WTC11 (cell line): ENCODE results near the gene CPSF4. TPM values are rescaled to one million over a fixed set of nuclear protein-coding genes. Genes with fewer than 3 reads are reported as not detected.
"Not testable (repeated sequence)": the region's sequence is repeated elsewhere in the genome, so short reads cannot be mapped to it uniquely, and the experiment has no call there.

Experiments
- ATAC-seq: fragments of 200-7000 bp; cut with Tn5 transposase; 2 replicates; pipeline ENCODE4 v1.10.0; 2021; ENCODE audit warnings: mild to moderate bottlenecking, moderate library complexity
- CTCF ChIA-PET: fragments of 300-600 bp; sonication (Branson Sonifier 250); formaldehyde crosslinking; loops from one replicate; lab custom pipeline; 2021; ENCODE audit warnings: antibody characterized with exemption; lab: Charles Lee
- POLR2A ChIA-PET: fragments of 350-600 bp; sonication (Branson Sonifier 250); formaldehyde crosslinking; loops from one replicate; lab custom pipeline; 2021; ENCODE audit warnings: antibody characterized with exemption; lab: Charles Lee
- DNase-seq: peaks from one replicate; pipeline ENCODE4 v3.0.0; 2021; ENCODE audit warnings: low spot score
- H3K27ac Mint-ChIP-seq: 2 replicates; pipeline ENCODE4 v1.8.0; 2021; ENCODE audit warnings: mixed read lengths
- H3K27me3 Mint-ChIP-seq: 2 replicates; pipeline ENCODE4 v1.8.0; 2021; ENCODE audit warnings: low read depth, mild to moderate bottlenecking, moderate library complexity, mixed read lengths
- H3K36me3 Mint-ChIP-seq: 2 replicates; pipeline ENCODE4 v1.8.0; 2021; ENCODE audit warnings: mixed read lengths
- H3K4me1 Mint-ChIP-seq: 2 replicates; pipeline ENCODE4 v1.8.0; 2022; ENCODE audit warnings: mixed read lengths
- H3K4me3 Mint-ChIP-seq: 2 replicates; pipeline ENCODE4 v1.8.0; 2021; ENCODE audit warnings: mild to moderate bottlenecking, moderate library complexity, mixed read lengths
- H3K9me3 Mint-ChIP-seq: 2 replicates; pipeline ENCODE4 v1.8.0; 2021; ENCODE audit warnings: mixed read lengths
- AR ChIP-seq: fragments of 250-450 bp; sonication (Bioruptor Pico); IDR thresholded peaks from 2 replicates; pipeline ENCODE4 v1.9.0; 2021; ENCODE audit warnings: mild to moderate bottlenecking
- ATF6 ChIP-seq: sonication (generic); formaldehyde crosslinking; IDR thresholded peaks from 2 replicates; pipeline ENCODE4 v1.8.1; 2023; ENCODE audit warnings: mild to moderate bottlenecking, missing genetic modification reagents
- GABPB1 ChIP-seq: sonication (generic); formaldehyde crosslinking; IDR thresholded peaks from 2 replicates; pipeline ENCODE4 v1.8.1; 2023; ENCODE audit warnings: mild to moderate bottlenecking, missing genetic modification reagents
- SOX15 ChIP-seq: fragments of 250-450 bp; sonication (Bioruptor Pico); IDR thresholded peaks from 2 replicates; pipeline ENCODE4 v1.9.0; 2021; ENCODE audit warnings: mild to moderate bottlenecking
- ZNF121 ChIP-seq: sonication (generic); formaldehyde crosslinking; IDR thresholded peaks from 2 replicates; pipeline ENCODE4 v1.8.0; 2023; ENCODE audit warnings: missing genetic modification reagents
- ZNF425 ChIP-seq: fragments of 250-450 bp; sonication (Bioruptor Pico); conservative IDR thresholded peaks from 2 replicates; pipeline ENCODE4 v1.9.0; 2021; ENCODE audit warnings: mild to moderate bottlenecking
- ZNF512 ChIP-seq: sonication (generic); formaldehyde crosslinking; IDR thresholded peaks from 2 replicates; pipeline ENCODE4 v1.8.1; 2022; ENCODE audit warnings: missing genetic modification reagents, borderline replicate concordance
- total RNA-seq: library from RNA; stranded (reverse); gene quantifications from 3 replicates; pipeline ENCODE4 v1.2.3, GENCODE V29; 2021
- TF ChIP-seq, protein P1 (sequence below): sonication (generic); formaldehyde crosslinking; IDR thresholded peaks from 2 replicates; pipeline ENCODE4 v1.8.0; 2023; ENCODE audit warnings: missing genetic modification reagents, mild to moderate bottlenecking, borderline replicate concordance

The CPSF4 gene
- total RNA-seq, 1 experiment from 2014 or later: 109 TPM

- ChIA-PET CTCF (interaction anchor here (0.6 kb wide), 1 partner anchor 9 kb away, joined by 3 read pairs; no protein-coding TSS in a partner anchor), POLR2A (interaction anchor here (0.9 kb wide), 1 partner anchor 20 kb away, joined by 3 read pairs; the partner anchor contains the start of genes BUD31 and PDAP1)
- TF ChIP-seq GABPB1 (CRISPR knock-in tag): no peak
- peak; percentile 75 for TF ChIP-seq ZNF121 (CRISPR knock-in tag)
- Mint-ChIP-seq H3K27me3 (no peaks in the 10 kb centered on the region), H3K9me3 (no peaks in the 10 kb centered on the region), H3K36me3 (peaks cover 68% of the 10 kb centered on the region), H3K4me3 (no peak overlapping the region), H3K27ac (no peak overlapping the region), H3K4me1 (no peaks in the 10 kb centered on the region)
- ATAC-seq (no peak), DNase-seq (no peak)
Observed at GRCh38 chr7:99428972-99429566, 9.7 kb upstream of the CPSF4 start.

DNA sequence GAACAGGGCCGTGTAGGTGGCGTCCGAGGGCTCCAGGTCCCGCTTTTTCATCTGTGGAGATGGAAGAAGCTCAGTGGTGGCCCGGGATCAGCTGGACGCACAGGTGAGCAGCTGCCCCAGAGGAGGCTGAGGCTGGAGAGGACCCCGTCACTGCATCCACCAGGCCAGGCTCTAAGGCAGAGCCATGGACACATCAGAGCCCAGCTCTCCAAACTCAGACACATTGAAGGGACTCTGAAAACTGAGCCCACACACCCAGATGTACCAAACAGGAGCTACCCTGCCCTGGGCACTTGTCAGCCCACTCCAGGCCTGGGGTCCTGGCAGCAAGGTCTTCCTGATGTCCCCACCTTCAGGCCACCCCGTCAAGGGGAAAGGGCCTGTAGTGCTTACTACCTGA lies 9.0 kb upstream of the CPSF4 start:
- H3K27me3 Mint-ChIP-seq: no peaks in the 10 kb centered on the region
- TF ChIP-seq AR (CRISPR knock-in tag) (no peak), ATF6 (CRISPR knock-in tag) (no peak), ZNF425 (CRISPR knock-in tag) (no peak), SOX15 (CRISPR knock-in tag) (no peak), ZNF512 (no peak)
- TF ChIP-seq, protein P1, sequence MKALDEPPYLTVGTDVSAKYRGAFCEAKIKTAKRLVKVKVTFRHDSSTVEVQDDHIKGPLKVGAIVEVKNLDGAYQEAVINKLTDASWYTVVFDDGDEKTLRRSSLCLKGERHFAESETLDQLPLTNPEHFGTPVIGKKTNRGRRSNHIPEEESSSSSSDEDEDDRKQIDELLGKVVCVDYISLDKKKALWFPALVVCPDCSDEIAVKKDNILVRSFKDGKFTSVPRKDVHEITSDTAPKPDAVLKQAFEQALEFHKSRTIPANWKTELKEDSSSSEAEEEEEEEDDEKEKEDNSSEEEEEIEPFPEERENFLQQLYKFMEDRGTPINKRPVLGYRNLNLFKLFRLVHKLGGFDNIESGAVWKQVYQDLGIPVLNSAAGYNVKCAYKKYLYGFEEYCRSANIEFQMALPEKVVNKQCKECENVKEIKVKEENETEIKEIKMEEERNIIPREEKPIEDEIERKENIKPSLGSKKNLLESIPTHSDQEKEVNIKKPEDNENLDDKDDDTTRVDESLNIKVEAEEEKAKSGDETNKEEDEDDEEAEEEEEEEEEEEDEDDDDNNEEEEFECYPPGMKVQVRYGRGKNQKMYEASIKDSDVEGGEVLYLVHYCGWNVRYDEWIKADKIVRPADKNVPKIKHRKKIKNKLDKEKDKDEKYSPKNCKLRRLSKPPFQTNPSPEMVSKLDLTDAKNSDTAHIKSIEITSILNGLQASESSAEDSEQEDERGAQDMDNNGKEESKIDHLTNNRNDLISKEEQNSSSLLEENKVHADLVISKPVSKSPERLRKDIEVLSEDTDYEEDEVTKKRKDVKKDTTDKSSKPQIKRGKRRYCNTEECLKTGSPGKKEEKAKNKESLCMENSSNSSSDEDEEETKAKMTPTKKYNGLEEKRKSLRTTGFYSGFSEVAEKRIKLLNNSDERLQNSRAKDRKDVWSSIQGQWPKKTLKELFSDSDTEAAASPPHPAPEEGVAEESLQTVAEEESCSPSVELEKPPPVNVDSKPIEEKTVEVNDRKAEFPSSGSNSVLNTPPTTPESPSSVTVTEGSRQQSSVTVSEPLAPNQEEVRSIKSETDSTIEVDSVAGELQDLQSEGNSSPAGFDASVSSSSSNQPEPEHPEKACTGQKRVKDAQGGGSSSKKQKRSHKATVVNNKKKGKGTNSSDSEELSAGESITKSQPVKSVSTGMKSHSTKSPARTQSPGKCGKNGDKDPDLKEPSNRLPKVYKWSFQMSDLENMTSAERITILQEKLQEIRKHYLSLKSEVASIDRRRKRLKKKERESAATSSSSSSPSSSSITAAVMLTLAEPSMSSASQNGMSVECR: no peak
- no peak for DNase-seq
- ChIA-PET POLR2A (interaction anchor here (0.9 kb wide), 1 partner anchor 21 kb away, joined by 3 read pairs; the partner anchor contains the start of genes BUD31 and PDAP1), CTCF (interaction anchor here (0.6 kb wide), 1 partner anchor 10 kb away, joined by 3 read pairs; no protein-coding TSS in a partner anchor)
- H3K9me3 Mint-ChIP-seq: no peaks in the 10 kb centered on the region
- H3K4me1 Mint-ChIP-seq: no peaks in the 10 kb centered on the region
- no peak for ATAC-seq
- no peak overlapping the region for H3K4me3 Mint-ChIP-seq
- H3K27ac Mint-ChIP-seq: no peak overlapping the region
- H3K36me3 Mint-ChIP-seq: peaks cover 66% of the 10 kb centered on the region

GRCh38 chr7:99431756-99432540 lies 6.8 kb upstream of the CPSF4 start:
- H3K4me1 Mint-ChIP-seq, H3K27ac Mint-ChIP-seq, POLR2A ChIA-PET, H3K4me3 Mint-ChIP-seq, H3K9me3 Mint-ChIP-seq, H3K27me3 Mint-ChIP-seq, CTCF ChIA-PET, ATAC-seq, DNase-seq: not testable (repeated sequence)
- H3K36me3 Mint-ChIP-seq: peaks cover 56% of the 10 kb centered on the region
